Right renal pelvis (tissue), 4 donors: ENCODE measurements around the gene KCNQ1OT1. TPM values are rescaled to one million over a fixed set of nuclear protein-coding genes. Genes with fewer than 3 reads are reported as not detected.

Experiments used
- DNase-seq, 4 donors: peaks; one replicate each; pipeline ENCODE4 v3.0.0-alpha.2; 2013; ENCODE audit warnings: low read depth in 4 of 4, low spot score in 3 of 4, missing footprints in 1 of 4
- polyA plus RNA-seq, 4 donors: library from polyadenylated mRNA; unstranded; fragments of 120-200 nt; gene quantifications; one replicate each; pipeline ENCODE4 v1.2.1, GENCODE V29; 2013; ENCODE audit not compliant: insufficient read length in 4 of 4

Gene KCNQ1OT1
- polyA plus RNA-seq, 4 donors, result 0.72 to 1.5 (median 0.84) TPM

DNA sequence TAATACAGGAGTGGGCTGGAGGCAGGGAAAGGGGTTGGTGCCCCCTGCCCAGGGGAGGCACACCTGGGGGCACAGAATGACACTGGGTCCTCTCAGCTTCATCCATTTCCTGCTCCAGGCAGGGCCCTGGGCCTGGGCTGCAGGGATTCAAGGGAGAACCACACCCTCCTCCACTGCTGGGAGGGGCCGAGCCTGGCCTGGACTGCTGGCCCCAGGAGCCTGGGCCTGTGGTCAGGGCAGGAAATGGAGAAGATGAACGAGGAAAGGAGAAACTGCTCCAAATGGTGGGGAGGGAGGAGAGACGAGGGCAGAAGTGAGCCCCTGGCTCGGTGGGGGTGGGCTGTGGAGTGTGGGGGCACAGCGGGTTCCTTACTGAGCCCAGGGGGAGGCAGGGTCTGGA, 38.1 kb upstream of the KCNQ1OT1 start:
- no peak for DNase-seq

DNA sequence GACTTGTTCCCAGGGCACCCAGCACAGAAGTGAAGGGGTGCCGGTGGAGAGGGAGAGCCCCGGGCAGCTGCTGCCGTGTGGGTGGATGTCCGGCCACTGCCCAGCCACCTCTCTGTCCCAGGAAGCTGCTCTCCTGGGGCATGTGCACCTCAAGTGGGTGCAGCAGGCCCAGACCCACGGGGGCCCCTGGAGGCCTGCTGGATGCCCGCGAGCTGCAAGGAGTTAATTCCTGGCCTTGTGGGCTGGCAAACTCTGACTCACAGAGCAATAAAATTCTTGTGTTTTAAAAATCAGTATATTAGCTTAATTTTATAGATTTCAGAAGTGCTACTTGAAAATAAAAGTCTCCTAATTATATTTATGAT, 37.4 kb upstream of the KCNQ1OT1 start:
- DNase-seq, result no peak

DNA sequence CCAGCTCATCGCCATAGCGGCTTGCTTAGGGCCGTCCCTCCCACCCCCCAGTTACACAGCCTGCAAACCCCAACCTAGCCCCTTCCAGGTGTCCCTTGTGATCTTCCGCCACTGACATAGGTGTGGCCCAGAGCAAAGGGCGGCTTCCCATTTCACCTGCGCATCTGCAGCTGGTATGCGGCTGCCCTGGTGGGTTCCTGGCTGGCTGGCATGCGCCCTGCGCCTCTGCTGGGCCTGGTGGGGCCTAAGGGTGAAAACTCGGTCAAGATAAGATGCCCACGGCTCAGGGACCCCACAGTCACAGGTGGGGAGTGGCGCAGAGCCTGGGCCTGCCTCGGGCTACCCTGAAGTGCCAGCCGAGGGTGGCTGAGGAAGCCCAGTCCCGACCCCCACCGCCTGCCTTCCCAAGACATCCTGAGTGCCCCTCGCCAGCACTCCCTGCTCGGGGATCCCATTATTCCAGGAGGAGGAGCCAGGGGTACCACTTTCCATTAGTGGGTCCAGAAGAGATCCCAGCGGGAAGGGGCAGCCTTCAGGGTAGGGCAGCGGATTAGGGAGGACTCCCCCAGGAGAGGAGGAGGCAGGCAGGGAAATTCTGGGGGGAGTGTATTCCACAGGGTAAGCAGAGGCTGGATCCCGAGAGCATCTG, 36.9 kb upstream of the KCNQ1OT1 start:
- DNase-seq, result no peak

DNA sequence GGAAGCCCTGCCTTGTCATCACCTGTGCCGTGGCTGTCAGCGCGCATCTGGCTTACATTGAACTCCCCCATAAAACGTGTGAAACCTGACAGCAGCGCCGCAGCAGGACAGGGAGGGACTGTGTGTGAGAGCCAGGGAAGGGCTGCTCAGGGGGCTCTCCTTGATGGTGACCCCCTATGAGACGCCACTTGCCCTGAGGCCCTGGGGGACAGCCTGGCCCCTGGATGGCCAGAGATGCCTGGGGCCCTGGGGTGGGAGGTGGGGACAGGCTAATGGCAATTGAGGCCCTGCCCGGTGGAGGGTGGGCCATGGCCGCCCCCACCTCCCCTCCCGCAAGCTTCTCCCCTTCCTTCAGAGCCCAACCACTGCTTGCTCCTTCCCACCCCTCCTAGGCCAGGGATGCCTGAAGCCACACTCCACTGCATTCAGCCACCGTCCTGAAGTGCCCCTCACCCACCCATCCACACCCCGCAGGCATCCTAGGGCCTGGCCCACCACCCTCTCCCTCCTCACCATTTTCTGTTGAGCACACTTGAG, 35.3 kb upstream of the KCNQ1OT1 start:
- no peak for DNase-seq

DNA sequence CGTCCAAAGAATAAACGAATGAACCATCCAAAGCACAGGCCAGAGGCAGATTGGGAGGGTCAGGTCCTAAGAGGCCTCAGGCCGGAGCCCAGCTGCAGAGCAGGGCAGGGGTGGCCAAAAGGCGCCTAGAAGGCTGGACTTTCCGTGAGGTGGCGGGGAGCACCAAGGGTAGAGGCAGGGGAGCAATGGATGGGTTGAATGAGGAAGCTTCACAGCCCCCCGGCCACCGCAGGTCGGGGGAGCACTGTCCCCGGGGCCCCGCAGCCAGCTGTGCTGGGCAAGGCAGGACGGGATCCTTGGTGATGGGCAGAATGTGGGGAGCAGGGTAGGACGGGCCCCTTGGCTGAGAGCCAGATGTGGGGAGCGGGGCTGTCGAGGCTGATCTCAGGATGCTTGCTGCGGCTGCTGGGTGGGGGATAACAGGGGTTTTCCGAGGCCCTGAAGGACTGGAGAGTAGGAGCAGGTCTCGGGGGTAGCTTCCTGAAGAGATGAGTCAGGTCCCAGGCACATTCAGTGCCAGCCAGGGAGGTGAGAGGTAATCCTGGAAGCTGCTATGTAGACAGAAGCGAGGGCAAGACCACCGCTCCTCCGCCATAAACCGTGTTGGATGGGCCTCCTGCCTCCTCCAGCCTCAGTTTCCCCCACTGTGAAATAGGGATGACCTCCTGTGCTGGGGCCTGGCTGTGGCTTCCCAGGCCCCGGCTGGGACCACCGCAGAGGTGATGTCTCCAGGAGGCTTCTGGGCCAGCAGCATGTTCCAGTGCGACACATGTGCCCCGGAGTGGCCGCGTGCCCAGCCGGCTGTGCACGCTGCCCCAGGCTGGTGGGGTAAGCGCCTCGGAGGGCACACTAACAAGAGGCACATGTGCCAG, 34.6 kb upstream of the KCNQ1OT1 start:
- DNase-seq, result no peak

DNA sequence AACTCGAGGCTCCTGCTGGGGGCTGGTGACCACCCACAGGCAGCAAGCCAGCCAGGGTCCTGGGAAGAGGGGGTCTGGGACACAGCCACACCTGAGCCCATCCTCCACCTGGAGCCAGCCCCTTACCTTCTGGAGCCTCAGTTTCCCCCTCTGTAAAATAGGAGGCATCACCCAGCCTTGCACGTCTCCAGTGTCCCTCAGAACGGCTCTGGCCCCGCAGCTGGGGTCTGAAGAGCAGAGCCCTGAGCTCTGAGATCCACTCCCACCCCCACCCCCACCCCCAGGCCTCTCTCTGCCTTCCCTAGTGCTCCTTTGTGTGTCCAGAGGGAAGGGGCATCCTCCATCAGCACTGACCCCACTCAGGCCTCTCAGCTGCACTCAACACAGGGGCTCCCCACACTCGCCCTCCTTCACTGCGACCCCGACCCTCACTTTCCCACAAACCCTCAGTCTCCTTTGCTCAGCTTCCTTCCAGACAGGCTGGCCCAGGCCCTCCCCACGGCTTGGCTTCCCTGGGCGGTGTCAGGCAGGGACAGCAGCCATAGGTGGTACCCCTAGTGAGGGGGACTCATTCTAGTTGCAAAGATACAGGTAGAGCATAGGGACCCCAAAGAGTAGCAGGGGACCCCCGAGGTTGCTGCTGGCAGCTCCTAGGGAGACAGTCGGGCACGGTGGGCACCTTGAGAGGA, 33.3 kb upstream of the KCNQ1OT1 start:
- DNase-seq, result no peak

DNA sequence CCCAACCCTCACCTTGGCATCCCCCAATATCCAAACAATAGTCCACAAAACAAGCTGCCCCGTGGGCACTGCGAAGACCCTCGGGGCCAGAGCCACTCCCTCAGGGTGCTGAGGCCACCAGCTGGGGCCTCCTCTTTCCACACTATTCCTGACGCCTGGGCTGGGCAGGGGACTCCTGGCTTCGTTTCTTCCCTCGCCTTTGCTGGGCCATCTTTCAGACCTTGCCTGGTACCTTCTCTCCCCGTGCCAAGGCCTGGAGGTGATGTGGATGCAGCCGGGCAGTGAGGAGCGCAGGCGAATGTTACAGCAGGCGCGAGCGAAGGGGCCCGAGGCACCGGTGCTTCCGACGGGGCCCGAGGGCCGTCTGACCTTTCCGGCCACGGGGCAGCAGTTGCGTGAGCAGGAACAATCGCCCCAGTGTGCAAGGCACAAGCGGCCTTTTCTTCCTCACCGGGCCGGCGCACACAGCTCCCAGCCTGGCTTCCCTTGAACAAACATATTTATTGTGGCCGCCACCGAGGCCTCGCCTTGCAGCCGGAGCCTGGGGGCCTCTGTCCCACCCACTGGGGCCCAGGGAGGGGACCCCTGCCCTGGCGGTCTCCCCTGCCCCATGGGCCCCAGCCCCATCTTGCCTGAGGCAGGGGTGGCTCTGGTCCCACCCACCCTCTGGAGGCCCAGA, 32.6 kb upstream of the KCNQ1OT1 start:
- no peak for DNase-seq

DNA sequence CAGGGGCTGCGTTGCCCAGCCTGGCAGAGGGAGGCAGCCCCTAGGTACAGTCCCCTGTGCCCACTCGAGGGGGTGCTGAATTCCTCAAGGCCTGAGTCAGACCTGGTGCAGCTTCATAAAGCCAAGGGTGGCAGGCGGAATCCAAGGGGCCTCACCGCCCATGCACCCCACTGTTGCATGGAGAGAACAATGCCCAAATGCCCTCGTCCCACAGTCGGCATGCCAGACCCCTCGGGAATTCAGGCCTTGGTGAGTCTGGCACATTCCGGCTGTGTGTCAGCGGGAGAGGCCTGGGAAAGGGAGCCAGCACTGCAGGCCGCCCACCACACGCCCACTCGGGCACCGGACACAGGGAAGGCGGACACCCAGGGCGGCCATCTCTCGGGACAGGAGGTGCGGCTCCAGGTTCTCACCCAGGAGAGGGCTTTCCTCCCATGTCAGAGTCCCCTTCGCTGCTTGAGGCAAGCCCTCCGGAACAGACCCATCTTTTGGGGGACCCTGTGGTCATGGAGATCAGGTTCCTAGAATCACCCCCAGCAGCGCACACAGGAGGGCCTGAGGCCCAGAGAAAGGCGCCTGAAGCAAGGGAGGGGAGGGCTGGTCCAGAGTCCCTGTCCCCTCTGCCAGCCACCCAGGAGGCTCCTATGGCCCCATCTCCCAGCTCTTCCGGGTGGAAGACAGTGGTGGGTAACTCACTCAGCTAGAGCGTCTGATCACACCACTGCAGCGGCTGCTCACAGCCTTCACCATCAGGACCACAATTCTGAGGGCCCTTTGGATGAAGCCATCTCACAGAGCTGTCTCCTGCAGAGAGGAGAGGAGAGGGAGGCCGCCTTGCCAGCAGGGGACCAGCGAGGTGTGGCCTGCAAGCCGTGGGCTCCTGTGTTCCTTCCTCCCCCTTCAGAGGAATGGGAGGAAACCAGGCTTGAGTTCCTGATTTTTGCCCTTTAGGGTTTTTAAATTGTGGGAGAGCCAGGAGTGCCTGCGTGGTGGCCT, 31.6 kb upstream of the KCNQ1OT1 start:
- DNase-seq, result no peak

DNA sequence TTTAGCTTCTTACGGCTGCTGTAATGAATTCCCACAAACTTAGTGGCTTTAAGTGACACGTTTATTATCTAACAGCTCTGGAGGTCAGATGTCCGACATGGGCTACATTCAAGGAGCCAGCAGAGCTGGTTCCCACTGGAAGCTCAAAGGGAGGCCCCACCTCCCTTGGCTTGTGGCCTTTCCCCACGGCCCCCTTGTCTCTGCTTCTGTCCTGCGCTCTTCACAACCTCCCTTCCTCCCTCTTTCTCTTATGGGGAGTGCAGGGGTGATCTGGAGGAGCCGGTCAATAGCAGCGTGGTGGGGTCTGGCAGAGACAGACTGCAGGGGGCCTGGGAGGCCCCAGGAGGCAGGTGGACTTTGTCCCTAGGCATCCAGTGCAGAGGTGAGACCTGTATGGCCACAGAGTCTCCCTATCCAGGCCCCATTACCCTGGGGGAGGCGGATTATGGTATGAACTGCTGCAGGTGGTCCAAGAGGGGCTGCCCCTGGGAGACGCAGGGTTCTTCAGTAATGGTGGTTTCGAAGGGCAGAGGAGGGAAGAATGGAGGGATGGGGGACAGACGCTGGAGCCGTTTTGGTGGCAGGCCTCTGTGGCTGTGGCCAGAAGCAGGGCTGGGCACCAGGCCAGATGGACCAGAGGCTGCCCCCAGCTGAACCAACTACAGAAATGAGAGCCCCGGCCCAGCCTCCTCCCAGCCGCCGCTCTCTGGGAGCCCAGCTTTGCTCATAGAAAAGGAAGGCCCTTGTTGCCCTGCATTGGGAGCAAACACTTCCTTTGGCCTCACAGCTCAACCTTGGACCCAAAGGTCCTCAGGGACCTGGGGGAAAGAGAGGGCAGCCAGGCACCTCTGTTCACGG, 30.7 kb upstream of the KCNQ1OT1 start:
- DNase-seq, result peak in 2 of 4 donors; percentile 54 to 68

DNA sequence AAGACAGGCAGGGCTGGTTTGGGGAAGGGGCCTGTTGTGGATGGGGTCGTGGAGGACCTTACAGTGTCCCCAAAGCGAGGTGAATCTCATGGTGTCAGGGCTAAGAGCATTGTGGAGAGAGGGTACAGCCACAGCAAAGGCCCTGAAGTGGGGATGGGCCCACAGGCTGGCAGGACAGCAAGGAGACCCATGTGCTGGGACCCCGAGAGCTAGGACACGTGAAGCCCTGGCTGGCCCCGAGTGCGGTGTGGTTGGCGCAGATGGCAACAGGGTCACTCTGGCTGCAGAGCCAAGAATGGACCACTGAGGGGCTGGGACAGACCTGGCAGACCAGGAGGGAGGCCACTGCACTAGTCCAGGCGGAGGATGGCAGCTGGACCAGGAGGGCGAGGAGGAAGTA, 30.0 kb upstream of the KCNQ1OT1 start:
- DNase-seq, result no peak

DNA sequence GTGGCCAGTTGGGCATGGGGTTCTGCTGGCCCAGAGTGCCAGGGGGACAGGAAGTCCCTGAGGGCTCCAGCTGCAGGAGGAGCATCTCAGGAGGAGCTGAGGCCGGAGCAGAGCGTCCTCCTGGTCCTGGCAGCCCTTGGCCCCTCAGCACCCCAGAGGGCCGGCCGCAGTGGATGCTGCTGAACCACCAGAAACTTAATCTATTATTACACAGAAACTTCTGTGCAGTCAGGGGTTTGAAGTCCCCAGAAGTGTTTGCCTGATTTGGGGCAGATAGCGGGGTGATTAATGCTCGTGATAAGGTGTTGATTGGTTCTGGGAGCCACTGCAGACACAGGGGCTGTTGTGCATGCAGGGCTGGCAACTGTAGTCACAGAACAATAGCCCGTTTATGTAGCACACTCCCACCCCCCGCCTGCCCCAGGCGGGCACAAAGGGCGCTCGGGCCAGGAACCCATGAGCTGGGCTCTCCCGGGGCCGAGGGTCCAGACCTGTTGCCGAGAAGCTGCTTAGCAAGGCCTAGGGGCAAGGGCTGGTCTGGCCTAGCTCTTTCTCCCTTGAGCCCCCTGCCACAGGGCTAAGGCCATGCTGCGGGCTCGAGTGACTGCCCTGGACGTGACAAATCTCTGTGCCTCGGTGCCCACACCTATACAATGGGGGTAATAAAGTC, 29.0 kb upstream of the KCNQ1OT1 start:
- DNase-seq, result no peak

DNA sequence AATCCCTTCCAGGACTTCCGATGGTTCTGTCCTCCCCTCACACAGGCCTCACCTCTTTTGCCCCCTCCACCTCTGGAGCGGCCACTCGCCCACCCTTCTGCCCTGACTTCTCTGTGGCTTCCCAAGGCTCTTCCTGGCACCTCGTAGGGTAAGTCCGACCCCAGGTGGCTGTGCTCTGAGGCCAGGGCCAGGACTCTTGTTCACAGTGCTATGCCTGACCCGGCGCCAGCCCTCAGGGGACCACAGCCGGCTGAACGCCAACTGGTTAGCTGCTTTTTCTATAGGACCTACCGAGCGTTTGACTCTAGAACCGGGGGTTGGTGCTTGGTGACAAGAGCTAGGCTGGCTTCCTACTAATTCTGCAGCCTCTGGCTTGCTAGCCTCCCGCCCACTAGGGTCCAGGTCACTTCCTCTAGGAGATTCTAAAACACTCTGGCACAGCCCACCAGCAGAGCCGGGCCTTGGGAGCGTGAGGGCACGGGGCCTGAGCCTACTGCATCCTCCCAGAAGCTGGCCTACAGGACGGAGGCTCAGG, 28.4 kb upstream of the KCNQ1OT1 start:
- DNase-seq, result no peak

DNA sequence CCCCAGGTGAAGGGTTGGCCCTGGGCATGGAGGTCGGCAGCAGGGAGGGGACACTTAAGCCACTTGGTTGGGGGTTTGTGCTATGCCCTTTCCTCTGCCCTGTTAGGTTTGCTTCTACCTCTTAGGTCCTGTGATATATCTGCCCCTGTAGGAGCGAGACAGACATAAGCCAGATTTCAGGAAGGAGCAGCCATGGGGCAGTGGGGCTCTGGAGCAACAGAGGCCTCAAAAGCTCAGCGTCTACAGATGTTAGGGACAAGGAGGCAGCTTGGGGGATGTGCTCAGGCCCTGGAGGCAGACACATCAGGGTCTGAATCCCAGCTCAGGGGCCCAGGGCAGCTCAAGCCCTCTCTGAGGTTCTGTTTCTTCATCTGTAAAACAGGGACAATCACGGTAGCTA, 27.2 kb upstream of the KCNQ1OT1 start:
- no peak for DNase-seq

DNA sequence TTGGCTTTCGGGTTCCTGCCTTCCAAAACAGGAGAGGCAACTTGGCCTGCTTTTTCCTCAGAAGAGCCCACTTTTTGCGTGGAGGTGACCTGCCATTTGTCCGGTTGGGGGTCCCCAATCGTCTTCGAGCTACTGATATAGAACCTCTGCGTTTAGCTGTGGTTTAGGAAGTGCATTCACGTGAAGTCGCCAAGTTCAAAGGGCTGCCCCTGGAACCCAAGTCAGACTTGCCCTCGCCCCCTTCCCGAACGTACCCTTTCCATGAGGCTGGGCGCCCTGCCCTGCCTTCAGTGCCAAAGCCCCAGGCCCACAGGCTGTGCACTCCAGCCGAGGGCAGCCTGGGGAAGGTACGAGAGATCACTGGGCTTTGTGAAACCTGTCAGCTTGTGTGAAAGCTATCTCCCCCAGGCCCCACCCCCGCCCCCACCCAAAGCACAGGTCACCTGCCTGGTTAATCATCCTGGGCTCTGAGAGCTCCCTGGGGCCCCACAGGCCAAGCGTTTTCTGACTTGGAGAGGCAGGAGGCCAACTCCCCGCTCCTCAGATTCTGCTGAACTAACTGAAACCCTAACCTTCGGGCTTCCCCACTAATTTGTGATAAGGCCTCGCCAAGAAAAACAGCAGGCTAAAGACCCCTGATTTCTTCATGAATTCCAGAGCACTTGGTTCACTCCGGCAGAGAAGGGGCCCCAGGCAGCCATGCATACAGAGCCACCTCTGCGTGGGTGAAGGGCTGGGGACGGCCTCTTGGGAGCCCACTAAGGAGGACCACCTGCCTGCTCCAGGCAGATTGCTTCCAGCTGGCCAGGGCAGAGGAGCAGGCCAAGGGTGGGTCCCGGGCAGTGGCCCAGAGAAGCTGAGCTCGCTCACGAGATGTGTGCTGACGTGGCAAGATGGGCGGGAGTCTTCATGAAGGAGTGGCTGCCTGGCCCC, 25.8 kb upstream of the KCNQ1OT1 start:
- peak; percentile 52 to 72 (median 66) for DNase-seq

DNA sequence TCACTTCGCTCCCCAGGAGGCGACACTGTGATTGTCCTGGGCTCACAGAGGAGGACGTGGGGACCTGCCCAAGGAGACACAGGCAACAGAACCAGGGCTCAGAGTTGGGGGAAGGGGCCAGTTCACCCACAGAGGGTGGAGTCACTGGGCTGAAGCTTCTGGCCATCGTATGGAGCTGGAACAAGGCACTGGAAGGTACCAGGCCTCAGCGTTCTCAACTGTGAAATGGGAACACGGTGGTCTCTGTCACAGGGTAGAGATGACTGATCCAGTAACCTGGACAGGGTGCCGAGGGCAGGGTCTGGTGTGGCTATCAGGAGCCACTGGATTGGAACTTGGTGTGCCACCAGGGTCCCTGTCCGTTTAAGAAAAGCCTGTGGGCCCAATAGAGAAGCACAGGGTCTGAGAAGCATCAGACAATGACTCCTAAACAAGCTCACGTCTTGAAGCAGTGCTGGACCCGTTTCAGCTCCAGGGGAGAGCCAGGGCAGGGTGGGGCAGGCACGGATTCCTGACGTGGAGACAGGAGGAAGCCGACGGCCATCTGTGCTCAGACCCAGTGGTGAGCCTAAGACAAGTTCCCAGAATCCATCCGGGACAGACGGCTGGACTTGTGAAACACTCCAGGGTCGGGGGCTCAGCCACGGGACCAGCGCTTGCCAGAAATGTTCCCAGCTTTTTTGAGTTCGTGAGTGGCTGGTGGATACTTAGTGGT, 25.0 kb upstream of the KCNQ1OT1 start:
- no peak for DNase-seq

DNA sequence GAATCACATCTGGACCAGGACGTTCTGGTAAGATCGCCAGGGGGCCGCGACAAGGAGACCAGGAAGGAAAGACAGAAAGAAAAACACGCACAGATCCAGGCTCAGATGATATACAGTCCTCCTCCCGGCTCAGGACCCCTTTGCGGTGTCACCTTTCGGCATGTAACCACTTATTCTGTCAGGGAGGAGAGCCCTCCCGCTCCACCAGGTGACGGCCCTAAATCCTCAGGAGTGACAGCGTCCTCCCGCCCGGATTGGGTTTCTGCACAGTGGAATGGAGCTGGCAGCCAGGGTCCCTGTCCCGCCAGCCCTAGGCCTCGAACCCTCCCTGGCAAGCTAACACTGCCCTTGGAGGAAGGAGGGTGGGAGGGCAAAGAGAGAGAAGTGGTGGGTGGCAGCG, 24.3 kb upstream of the KCNQ1OT1 start:
- peak in 3 of 4 donors; percentile 44 to 71 (median 70) for DNase-seq
